Caco-2 (cell line): ENCODE measurements around the gene ZNRF1. TPM values are rescaled to one million over a fixed set of nuclear protein-coding genes. Genes with fewer than 3 reads are reported as not detected.
"Not testable (repeated sequence)": the region's sequence is repeated elsewhere in the genome, so short reads cannot be mapped to it uniquely, and the experiment has no call there.

ENCODE experiments used
- BruUV-seq: library from RNA; stranded (reverse); fragments of 400-500 nt; replicated peaks from 2 replicates; lab custom pipeline; 2021; lab: Mats Ljungman, UMichigan
- CTCF ChIA-PET: fragments of 300-600 bp; sonication (Branson Sonifier 250); formaldehyde crosslinking; loops from one replicate; lab custom pipeline; 2022; ENCODE audit warnings: antibody characterized with exemption; lab: Charles Lee
- POLR2A ChIA-PET: fragments of 300-600 bp; sonication (Branson Sonifier 250); formaldehyde crosslinking; loops from one replicate; lab custom pipeline; 2022; ENCODE audit warnings: antibody characterized with exemption; lab: Charles Lee
- DNase-seq, 2 experiments: peaks; one replicate each; pipeline versions ENCODE4 v3.0.0 to v3.0.0-alpha.2; 2020 to 2022
- H3K27me3 ChIP-seq: replicated peaks from 2 replicates; pipeline ENCODE4 v1.6.0; 2011; ENCODE audit warnings: low read length; ENCODE audit not compliant: control insufficient read depth, insufficient read depth
- H3K36me3 ChIP-seq: 2 replicates; pipeline ENCODE4 v1.5.1; 2011; ENCODE audit warnings: low read length; ENCODE audit not compliant: control insufficient read depth, insufficient read depth
- H3K4me1 ChIP-seq: fragments of 250-450 bp; sonication (Bioruptor Pico); 2 replicates; pipeline ENCODE4 v1.5.1; 2020; ENCODE audit warnings: mild to moderate bottlenecking
- H3K4me3 ChIP-seq: 2 replicates; pipeline ENCODE4 v1.5.1; 2011; ENCODE audit warnings: low read depth, mild to moderate bottlenecking, control low read depth, low read length
- H3K9me3 ChIP-seq: fragments of 250-450 bp; sonication (Bioruptor Pico); 2 replicates; pipeline ENCODE4 v1.5.1; 2020; ENCODE audit warnings: mild to moderate bottlenecking, moderate library complexity
- H3K27ac Mint-ChIP-seq: one replicate; pipeline ENCODE4 v1.8.0; 2022; ENCODE audit warnings: mixed read lengths; ENCODE audit not compliant: unreplicated experiment
- H3K27me3 Mint-ChIP-seq: one replicate; pipeline ENCODE4 v1.8.0; 2022; ENCODE audit warnings: mixed read lengths; ENCODE audit not compliant: insufficient read depth, unreplicated experiment
- H3K36me3 Mint-ChIP-seq: one replicate; pipeline ENCODE4 v1.8.0; 2022; ENCODE audit warnings: mild to moderate bottlenecking, mixed read lengths; ENCODE audit not compliant: insufficient read depth, unreplicated experiment
- H3K4me1 Mint-ChIP-seq: one replicate; pipeline ENCODE4 v1.8.0; 2022; ENCODE audit warnings: low read depth, mixed read lengths; ENCODE audit not compliant: unreplicated experiment
- H3K4me3 Mint-ChIP-seq: one replicate; pipeline ENCODE4 v1.8.0; 2022; ENCODE audit warnings: mild to moderate bottlenecking, moderate library complexity, mixed read lengths; ENCODE audit not compliant: unreplicated experiment
- H3K9me3 Mint-ChIP-seq: one replicate; pipeline ENCODE4 v1.8.0; 2022; ENCODE audit warnings: mixed read lengths; ENCODE audit not compliant: unreplicated experiment
- intact Hi-C: fragments of 100-400 bp; cut with micrococcal nuclease; formaldehyde crosslinking; loops from one replicate; pipeline ENCODE4 v1.10.0; 2022; ENCODE audit not compliant: unreplicated experiment
- total RNA-seq: library from RNA; stranded (reverse); gene quantifications from 2 replicates; pipeline ENCODE4 v1.2.3, GENCODE V29; 2022
- TF ChIP-seq, protein P1 (sequence below), 2 experiments: fragments of 200-600 bp in 1 of 2; IDR thresholded peaks; 1 replicate in 1 of 2; 2 replicates in 1 of 2; pipeline versions ENCODE4 v1.5.1 to v1.8.0; 2011 to 2022; ENCODE audit warnings: antibody characterized with exemption in 1 of 2, control low read depth in 1 of 2, inconsistent platforms in 1 of 2, low read depth in 1 of 2, low read length in 1 of 2, mild to moderate bottlenecking in 1 of 2, moderate library complexity in 1 of 2; ENCODE audit not compliant: insufficient read depth in 1 of 2, severe bottlenecking in 1 of 2, unreplicated experiment in 1 of 2

Gene ZNRF1
- total RNA-seq, 1 experiment from 2014 or later: 68.6 TPM

DNA sequence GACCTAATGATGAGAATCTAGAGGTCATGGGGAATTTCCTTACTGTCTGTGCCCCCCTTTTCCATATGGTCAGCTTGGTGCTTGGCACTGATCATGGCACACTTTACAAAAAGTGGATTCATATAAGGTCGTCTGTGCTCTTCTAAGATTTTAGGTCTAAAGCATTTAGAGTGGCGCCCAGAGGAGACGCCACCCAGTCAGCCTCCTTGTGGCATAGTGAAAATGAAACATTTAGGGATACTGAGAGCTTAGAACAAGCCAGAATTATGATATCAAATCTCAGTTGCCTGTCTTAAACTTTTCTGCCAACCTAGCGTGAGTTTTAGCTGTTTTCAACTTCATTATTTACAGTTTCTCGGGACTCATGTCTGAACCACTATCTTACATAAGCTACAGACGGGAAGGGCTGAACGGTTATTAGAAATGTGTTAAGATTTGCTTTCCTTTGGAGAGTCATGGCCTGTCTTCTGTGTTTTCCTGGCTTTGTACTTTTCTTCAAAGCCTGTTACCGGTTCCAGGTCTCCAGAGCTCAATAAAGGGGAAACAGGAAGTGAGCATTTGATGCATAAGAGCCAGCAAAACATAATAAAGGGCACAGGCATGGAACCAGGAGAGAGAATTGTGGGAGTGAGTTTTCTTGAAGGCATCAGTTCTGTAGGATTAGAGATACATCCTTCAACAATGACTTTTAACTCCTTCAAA, 13.7 kb downstream of the ZNRF1 start:
- intact Hi-C loops: no loop called here
- CTCF ChIA-PET: no interaction called here
- peaks cover 23% of the 10 kb centered on the region for H3K4me1 Mint-ChIP-seq
- TF ChIP-seq, protein P1, sequence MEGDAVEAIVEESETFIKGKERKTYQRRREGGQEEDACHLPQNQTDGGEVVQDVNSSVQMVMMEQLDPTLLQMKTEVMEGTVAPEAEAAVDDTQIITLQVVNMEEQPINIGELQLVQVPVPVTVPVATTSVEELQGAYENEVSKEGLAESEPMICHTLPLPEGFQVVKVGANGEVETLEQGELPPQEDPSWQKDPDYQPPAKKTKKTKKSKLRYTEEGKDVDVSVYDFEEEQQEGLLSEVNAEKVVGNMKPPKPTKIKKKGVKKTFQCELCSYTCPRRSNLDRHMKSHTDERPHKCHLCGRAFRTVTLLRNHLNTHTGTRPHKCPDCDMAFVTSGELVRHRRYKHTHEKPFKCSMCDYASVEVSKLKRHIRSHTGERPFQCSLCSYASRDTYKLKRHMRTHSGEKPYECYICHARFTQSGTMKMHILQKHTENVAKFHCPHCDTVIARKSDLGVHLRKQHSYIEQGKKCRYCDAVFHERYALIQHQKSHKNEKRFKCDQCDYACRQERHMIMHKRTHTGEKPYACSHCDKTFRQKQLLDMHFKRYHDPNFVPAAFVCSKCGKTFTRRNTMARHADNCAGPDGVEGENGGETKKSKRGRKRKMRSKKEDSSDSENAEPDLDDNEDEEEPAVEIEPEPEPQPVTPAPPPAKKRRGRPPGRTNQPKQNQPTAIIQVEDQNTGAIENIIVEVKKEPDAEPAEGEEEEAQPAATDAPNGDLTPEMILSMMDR (IDR thresholded peaks at IDR 0.05; ENCODE audit: insufficient read depth in 1 of 2, low read depth in 1 of 2, low read length in 1 of 2, severe bottlenecking in 1 of 2, unreplicated experiment in 1 of 2): no peak
- H3K9me3 Mint-ChIP-seq: no peaks in the 10 kb centered on the region
- Histone ChIP-seq H3K4me1 (no peaks in the 10 kb centered on the region), H3K9me3 (no peaks in the 10 kb centered on the region), H3K36me3 (no peaks in the 10 kb centered on the region), H3K27me3 (no peaks in the 10 kb centered on the region), H3K4me3 (no peak overlapping the region)
- no peak for DNase-seq
- no peak overlapping the region for H3K27ac Mint-ChIP-seq
- POLR2A ChIA-PET: no interaction called here
- no peak overlapping the region for H3K4me3 Mint-ChIP-seq
- H3K36me3 Mint-ChIP-seq: peaks cover 12% of the 10 kb centered on the region
- H3K27me3 Mint-ChIP-seq: no peaks in the 10 kb centered on the region
- BruUV-seq: no TSS peak

DNA sequence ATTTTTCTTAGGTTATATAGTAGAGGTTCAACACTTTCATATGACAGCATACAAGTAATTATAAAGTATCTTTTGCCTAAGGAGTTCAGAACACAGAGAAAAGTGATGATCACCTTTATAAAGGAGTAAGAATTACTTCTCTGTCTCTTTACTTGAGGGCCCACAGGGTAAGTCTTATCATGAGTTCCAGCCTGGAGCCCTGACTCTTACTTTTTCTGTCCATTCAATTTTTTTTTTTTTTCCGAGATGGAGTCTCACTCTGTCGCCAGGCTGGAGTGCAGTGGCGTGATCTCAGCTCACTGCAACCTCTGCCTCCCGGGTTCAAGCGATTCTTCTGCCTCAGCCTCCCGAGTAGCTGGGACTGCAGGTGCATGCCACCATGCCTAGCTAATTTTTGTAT, 14.3 kb downstream of the ZNRF1 start:
- H3K36me3 Mint-ChIP-seq: peaks cover 12% of the 10 kb centered on the region
- H3K4me3 Mint-ChIP-seq, H3K27me3 ChIP-seq, H3K9me3 ChIP-seq, H3K9me3 Mint-ChIP-seq, H3K4me1 ChIP-seq, POLR2A ChIA-PET, H3K36me3 ChIP-seq, CTCF ChIA-PET, H3K27me3 Mint-ChIP-seq, DNase-seq, H3K4me3 ChIP-seq, H3K27ac Mint-ChIP-seq, BruUV-seq, intact Hi-C loops: not testable (repeated sequence)
- peaks cover 25% of the 10 kb centered on the region for H3K4me1 Mint-ChIP-seq

DNA sequence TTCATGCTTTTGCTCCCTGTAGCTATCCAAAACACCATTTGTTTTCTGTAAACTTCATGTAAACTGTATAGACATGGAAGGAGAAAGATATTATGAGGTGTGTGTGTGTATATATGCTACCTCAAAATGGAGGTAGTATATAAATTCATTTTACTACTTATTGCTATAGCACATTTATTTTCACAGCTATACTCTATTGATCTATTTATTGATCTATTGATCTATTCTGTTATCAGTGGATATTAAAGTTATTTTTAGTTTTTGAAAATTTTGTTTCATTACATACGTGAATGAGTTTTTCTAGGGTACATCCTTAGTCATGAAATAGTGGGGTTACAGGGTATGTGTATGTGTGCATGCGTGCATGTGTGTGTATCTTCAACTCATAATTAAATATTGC, 15.5 kb downstream of the ZNRF1 start:
- H3K27me3 Mint-ChIP-seq: no peaks in the 10 kb centered on the region
- CTCF ChIA-PET: no interaction called here

DNA sequence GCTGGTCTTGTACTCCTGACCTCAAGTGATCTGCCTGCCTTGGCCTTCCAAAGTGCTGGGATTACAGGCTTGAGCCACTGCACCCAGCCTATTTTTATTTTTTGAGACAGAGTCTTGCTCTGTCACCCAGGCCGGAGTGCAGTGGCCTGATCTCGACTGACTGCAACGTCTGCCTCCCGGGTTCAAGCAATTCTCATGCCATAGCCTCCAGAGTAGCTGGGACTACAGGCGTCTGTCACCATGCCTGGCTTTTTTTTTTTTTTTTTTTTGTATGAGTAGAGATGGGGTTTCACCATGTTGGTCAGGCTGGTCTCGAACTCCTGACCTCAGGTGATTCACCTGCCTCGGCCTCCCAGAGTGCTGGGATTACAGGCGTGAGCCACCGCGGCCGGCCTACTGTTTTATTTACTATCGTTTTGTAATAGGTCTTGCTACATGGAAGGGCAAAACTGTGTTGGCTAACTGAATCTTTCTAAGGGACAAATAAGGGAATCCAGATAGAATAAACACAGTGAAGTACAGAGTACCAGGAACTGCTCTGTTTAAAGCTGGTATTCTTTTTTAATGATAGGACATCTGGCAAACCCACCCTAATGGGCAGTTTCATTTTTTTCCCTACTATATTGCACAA, 17.7 kb downstream of the ZNRF1 start:
- DNase-seq, H3K4me3 Mint-ChIP-seq, intact Hi-C loops, BruUV-seq, H3K27ac Mint-ChIP-seq, H3K36me3 ChIP-seq, H3K27me3 ChIP-seq, CTCF ChIA-PET, H3K9me3 ChIP-seq, H3K4me3 ChIP-seq, H3K9me3 Mint-ChIP-seq, H3K27me3 Mint-ChIP-seq, POLR2A ChIA-PET, H3K4me1 ChIP-seq: not testable (repeated sequence)
- Mint-ChIP-seq H3K4me1 (peaks cover 25% of the 10 kb centered on the region), H3K36me3 (peaks cover 41% of the 10 kb centered on the region)

More for the DNA sequence above, 15.5 kb downstream of the ZNRF1 start:
- Mint-ChIP-seq H3K36me3 (peaks cover 19% of the 10 kb centered on the region), H3K9me3 (no peaks in the 10 kb centered on the region), H3K27ac (no peak overlapping the region), H3K4me1 (peaks cover 25% of the 10 kb centered on the region), H3K4me3 (no peak overlapping the region)
- Histone ChIP-seq H3K36me3 (no peaks in the 10 kb centered on the region), H3K27me3 (no peaks in the 10 kb centered on the region), H3K4me3 (no peak overlapping the region), H3K4me1 (no peaks in the 10 kb centered on the region), H3K9me3 (no peaks in the 10 kb centered on the region)
- TF ChIP-seq, protein P1 (IDR thresholded peaks at IDR 0.05; ENCODE audit: insufficient read depth in 1 of 2, low read depth in 1 of 2, low read length in 1 of 2, severe bottlenecking in 1 of 2, unreplicated experiment in 1 of 2): no peak
- POLR2A ChIA-PET: interaction anchor here (0.5 kb wide), 1 partner anchor 83 kb away, joined by 8 read pairs; no protein-coding TSS in a partner anchor
- intact Hi-C loops: no loop called here
- DNase-seq: no peak
- no TSS peak for BruUV-seq
